AG04449 (cell line): Measurements from ENCODE around the gene MEIS1.

Experiments
- CTCF ChIA-PET: fragments of 350-600 bp; formaldehyde crosslinking; extraction: SDS; loops from one replicate; lab custom pipeline; 2021; ENCODE audit warnings: antibody characterized with exemption; lab: Yijun Ruan, JAX
- POLR2A ChIA-PET: fragments of 400-600, 350-600 bp; formaldehyde crosslinking; extraction: SDS; loops from one replicate; lab custom pipeline; 2020; ENCODE audit warnings: antibody characterized with exemption, inconsistent platforms; lab: Yijun Ruan, JAX
- DNase-seq: peaks from one replicate; pipeline ENCODE4 v3.0.0-alpha.2; 2010; ENCODE audit warnings: low read depth, low spot score
- H3K4me3 ChIP-seq: 2 replicates; pipeline ENCODE4 v1.5.1; 2011; ENCODE audit warnings: low read depth, mild to moderate bottlenecking, control low read depth, low read length
- TF ChIP-seq, protein P1 (sequence below): IDR thresholded peaks from one replicate; pipeline ENCODE4 v1.5.1; 2011; ENCODE audit warnings: mild to moderate bottlenecking, moderate library complexity, low read length, control low read depth, inconsistent platforms; ENCODE audit not compliant: insufficient read depth; ENCODE audit errors: missing control alignments

The MEIS1 gene

DNA sequence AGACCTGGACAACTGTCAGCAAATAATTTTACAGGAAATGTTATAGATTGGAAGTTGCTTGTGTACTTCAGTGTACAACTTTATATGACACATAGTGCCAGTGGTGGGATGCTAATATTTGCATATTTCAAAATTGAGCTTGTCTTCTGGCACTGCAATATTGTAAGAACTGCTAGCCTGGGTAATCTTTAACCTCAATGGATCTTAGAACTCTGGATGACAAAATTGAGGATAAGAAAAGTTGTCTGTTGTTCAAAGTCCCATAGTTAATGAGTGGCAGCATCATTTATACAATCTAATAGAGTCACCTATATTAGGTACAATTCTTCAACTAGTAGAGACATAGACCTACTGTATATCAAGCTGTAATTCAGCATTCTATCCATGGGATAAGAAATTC lies 110.3 kb downstream of the MEIS1 start:
- TF ChIP-seq, protein P1, sequence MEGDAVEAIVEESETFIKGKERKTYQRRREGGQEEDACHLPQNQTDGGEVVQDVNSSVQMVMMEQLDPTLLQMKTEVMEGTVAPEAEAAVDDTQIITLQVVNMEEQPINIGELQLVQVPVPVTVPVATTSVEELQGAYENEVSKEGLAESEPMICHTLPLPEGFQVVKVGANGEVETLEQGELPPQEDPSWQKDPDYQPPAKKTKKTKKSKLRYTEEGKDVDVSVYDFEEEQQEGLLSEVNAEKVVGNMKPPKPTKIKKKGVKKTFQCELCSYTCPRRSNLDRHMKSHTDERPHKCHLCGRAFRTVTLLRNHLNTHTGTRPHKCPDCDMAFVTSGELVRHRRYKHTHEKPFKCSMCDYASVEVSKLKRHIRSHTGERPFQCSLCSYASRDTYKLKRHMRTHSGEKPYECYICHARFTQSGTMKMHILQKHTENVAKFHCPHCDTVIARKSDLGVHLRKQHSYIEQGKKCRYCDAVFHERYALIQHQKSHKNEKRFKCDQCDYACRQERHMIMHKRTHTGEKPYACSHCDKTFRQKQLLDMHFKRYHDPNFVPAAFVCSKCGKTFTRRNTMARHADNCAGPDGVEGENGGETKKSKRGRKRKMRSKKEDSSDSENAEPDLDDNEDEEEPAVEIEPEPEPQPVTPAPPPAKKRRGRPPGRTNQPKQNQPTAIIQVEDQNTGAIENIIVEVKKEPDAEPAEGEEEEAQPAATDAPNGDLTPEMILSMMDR: no peak
- ChIA-PET POLR2A (no interaction called here), CTCF (interaction anchor here (1.4 kb wide), 1 partner anchor 10 kb away, joined by 3 read pairs; no protein-coding TSS in a partner anchor)
- no peak overlapping the region for H3K4me3 ChIP-seq
- DNase-seq: no peak

DNA sequence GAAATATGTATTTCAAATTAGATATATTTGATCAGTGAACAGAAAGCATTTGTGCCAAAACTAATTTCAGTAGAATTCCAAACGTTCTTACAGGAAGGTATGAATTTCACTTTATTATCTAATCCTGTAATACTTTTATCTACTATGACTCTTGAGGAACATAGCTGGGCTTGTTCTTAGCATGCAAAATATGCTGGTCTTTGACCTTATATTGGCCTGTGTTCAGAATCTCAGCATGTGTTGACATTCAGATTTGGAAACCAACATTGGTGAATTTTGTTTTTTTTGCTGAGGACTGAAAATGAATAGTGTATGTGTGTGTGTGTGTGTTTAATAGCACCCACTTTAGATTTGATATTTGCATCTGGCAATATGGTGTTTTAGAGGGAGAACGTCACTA lies 112.2 kb downstream of the MEIS1 start:
- TF ChIP-seq, protein P1: no peak
- CTCF ChIA-PET: interaction anchor here (1.2 to 1.5 kb wide), 3 partner anchors 15 to 118 kb away, joined by 3 read pairs; no protein-coding TSS in a partner anchor
- DNase-seq: no peak
- POLR2A ChIA-PET: no interaction called here
- no peak overlapping the region for H3K4me3 ChIP-seq

DNA sequence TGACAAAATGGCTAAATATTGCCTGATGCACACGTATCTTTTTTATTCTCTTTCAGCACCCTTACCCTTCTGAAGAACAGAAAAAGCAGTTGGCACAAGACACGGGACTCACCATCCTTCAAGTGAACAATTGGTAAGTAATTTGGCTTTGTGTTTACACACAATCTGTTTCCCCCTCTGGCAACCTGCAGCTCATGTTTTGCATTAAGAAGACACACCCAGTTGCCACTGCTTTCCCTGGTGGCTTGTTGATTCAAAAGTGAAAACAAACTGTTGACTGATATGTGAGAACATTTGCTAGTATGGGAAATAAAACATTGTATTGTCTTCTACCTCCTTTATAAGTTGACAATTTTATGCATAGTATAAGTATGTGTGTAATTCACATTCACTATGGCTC lies 113.0 kb downstream of the MEIS1 start:
- POLR2A ChIA-PET: no interaction called here
- no peak for DNase-seq
- H3K4me3 ChIP-seq: no peak overlapping the region
- TF ChIP-seq, protein P1: no peak
- CTCF ChIA-PET: interaction anchor here (1.2 to 1.5 kb wide), 2 partner anchors 16 to 22 kb away, joined by 3 read pairs; no protein-coding TSS in a partner anchor

DNA sequence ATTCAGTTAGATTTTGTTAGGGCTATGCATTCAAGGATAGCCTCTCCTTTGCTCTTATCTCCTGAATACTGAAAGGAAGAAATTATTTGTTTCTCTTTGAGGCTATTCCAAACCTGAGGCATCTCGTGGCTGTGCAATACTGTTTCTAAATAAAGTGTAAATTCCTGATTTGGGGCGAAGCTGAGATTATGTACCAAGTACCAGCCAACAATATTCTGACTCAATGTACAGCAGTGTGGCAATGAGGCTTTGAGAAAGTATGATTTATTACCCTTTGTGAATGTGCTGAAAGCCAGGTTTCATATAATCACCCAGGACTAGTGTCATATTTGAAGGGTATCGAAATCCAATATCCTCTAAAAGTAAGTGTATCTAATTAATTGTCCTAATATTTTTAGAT lies 113.5 kb downstream of the MEIS1 start:
- ChIA-PET POLR2A (no interaction called here), CTCF (no interaction called here)
- no peak overlapping the region for H3K4me3 ChIP-seq
- TF ChIP-seq, protein P1: no peak
- DNase-seq: no peak

DNA sequence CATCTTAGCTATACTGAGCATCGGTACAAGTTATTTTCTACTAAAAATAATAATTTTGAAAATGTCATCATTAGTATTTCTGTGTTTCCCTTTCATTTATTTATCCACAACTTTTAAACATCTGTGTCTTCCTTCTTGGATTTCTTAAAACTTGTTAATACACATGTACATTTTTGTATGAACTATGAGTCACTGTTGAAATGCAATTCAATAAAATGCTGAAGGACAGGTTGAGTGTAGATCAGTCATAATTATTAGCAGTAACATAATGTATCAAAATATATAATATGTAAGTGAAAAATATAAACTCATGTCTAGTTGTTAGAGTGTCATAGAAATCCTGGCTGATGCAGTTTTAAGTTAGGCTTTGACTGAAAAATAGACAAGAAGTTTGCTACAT lies 115.9 kb downstream of the MEIS1 start:
- no peak overlapping the region for H3K4me3 ChIP-seq
- TF ChIP-seq, protein P1: no peak
- no peak for DNase-seq
- POLR2A ChIA-PET: no interaction called here
- CTCF ChIA-PET: no interaction called here

DNA sequence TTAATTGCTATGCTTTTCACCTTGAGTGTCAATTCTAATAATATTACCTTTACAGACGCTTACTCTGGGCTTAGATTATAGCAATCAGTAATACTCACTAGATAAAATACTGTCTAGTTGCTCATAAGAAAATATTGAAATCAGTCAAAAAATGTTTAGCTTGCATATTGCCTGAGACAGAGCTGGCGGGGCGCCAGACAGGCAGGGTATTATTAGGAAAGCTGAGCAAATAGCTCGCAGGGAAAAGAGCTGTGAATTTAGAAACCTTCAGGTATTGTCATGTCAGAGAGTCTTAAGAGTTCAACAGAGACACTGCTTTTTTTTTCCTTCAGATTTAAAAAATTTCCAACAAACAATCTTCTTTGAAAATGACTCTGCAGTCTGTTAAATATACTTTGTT lies 118.4 kb downstream of the MEIS1 start:
- TF ChIP-seq, protein P1: no peak
- H3K4me3 ChIP-seq: no peak overlapping the region
- ChIA-PET POLR2A (no interaction called here), CTCF (interaction anchor here (1.3 to 1.4 kb wide), 2 partner anchors 19 to 681 kb away, joined by 3 read pairs; no protein-coding TSS in a partner anchor)
- no peak for DNase-seq
